HG03571 (cell line): ENCODE measurements around the gene LYZL4.

ENCODE experiments used
- ATAC-seq: cut with Tn5 transposase; IDR thresholded peaks from one replicate; pipeline ENCODE4 v1.9.1; 2021; ENCODE audit not compliant: unreplicated experiment

Gene LYZL4

GRCh38 chr3:42375121-42375800 is 35.1 kb downstream of the LYZL4 start:
- ATAC-seq: no peak

GRCh38 chr3:42371776-42372175 is 38.6 kb downstream of the LYZL4 start:
- no peak for ATAC-seq

GRCh38 chr3:42369832-42370231 is 40.6 kb downstream of the LYZL4 start:
- no peak for ATAC-seq

GRCh38 chr3:42369304-42369703 is 41.1 kb downstream of the LYZL4 start:
- no peak for ATAC-seq

- ATAC-seq: no peak
These were observed 41.5 kb downstream of the LYZL4 start for GRCh38 chr3:42368861-42369260.

- no peak for ATAC-seq
These were observed 42.5 kb downstream of the LYZL4 start for GRCh38 chr3:42367903-42368302.

- ATAC-seq: no peak
These were observed 43.9 kb downstream of the LYZL4 start for GRCh38 chr3:42366550-42366949.

- ATAC-seq: no peak
These were observed 53.1 kb downstream of the LYZL4 start for GRCh38 chr3:42357335-42357734.

- ATAC-seq: no peak
These were observed 54.8 kb downstream of the LYZL4 start for GRCh38 chr3:42355612-42356011.

GRCh38 chr3:42353631-42354030 is 56.8 kb downstream of the LYZL4 start:
- no peak for ATAC-seq

- no peak for ATAC-seq
These were observed 59.2 kb downstream of the LYZL4 start for GRCh38 chr3:42351207-42351606.

GRCh38 chr3:42349765-42350594 is 60.4 kb downstream of the LYZL4 start:
- ATAC-seq: no peak

- no peak for ATAC-seq
These were observed 62.5 kb downstream of the LYZL4 start for GRCh38 chr3:42347928-42348327.
